ENCODE results near the gene MTARC2.

MTARC2 gene

GRCh38 chr1:220804202-220804586 is 56.1 kb downstream of the MTARC2 start:
- DNase-seq, result no peak

- no peak for DNase-seq
Observed at GRCh38 chr1:220806408-220806807, 58.3 kb downstream of the MTARC2 start.

GRCh38 chr1:220807726-220808125 is 59.6 kb downstream of the MTARC2 start:
- peak; percentile 34 for DNase-seq

GRCh38 chr1:220808345-220809186 is 60.4 kb downstream of the MTARC2 start:
- DNase-seq, result peak; percentile 73

- DNase-seq, result no peak
Observed at GRCh38 chr1:220809187-220809550, 61.0 kb downstream of the MTARC2 start.

GRCh38 chr1:220809704-220810103 is 61.6 kb downstream of the MTARC2 start:
- DNase-seq, result no peak

- DNase-seq, result peak; percentile 66
Observed at GRCh38 chr1:220810179-220810653, 62.1 kb downstream of the MTARC2 start.

GRCh38 chr1:220810963-220811362 is 62.8 kb downstream of the MTARC2 start:
- no peak for DNase-seq

- DNase-seq, result no peak
Observed at GRCh38 chr1:220811695-220812094, 63.6 kb downstream of the MTARC2 start.

GRCh38 chr1:220812308-220812707 is 64.2 kb downstream of the MTARC2 start:
- DNase-seq, result no peak

GRCh38 chr1:220813013-220813412 is 64.9 kb downstream of the MTARC2 start:
- DNase-seq, result no peak

- DNase-seq, result no peak
Observed at GRCh38 chr1:220815409-220815808, 67.3 kb downstream of the MTARC2 start.

GRCh38 chr1:220817907-220818306 is 69.8 kb downstream of the MTARC2 start:
- no peak for DNase-seq

- peak; percentile 28 for DNase-seq
Observed at GRCh38 chr1:220818421-220819173, 70.5 kb downstream of the MTARC2 start.

GRCh38 chr1:220819467-220820026 is 71.4 kb downstream of the MTARC2 start:
- DNase-seq, result no peak

GRCh38 chr1:220824031-220824989 is 76.2 kb downstream of the MTARC2 start:
- no peak for DNase-seq

- DNase-seq, result no peak
Observed at GRCh38 chr1:220825819-220826551, 77.9 kb downstream of the MTARC2 start.

GRCh38 chr1:220826729-220827128 is 78.6 kb downstream of the MTARC2 start:
- no peak for DNase-seq

- DNase-seq, result no peak
Observed at GRCh38 chr1:220827445-220828178, 79.5 kb downstream of the MTARC2 start.

- no peak for DNase-seq
Observed at GRCh38 chr1:220828179-220828490, 80.0 kb downstream of the MTARC2 start.

- DNase-seq, result no peak
Observed at GRCh38 chr1:220828950-220829586, 80.9 kb downstream of the MTARC2 start.

Measured in retina (tissue), 1 donor.